HTR-8/SVneo (cell line): ENCODE results near the gene SPEG.
A peak's percentile ranks its signal among the peaks of the same experiment; 100 is the strongest.

Experiments used
- DNase-seq: peaks from one replicate; pipeline ENCODE4 v3.0.0; 2011; ENCODE audit warnings: low spot score, mixed read lengths; ENCODE audit not compliant: insufficient read length
- FAIRE-seq: peaks from 2 replicates; lab custom pipeline; 2011; peaks lifted over from hg19 to GRCh38; lab: Jason Lieb, UNC

Gene SPEG

DNA sequence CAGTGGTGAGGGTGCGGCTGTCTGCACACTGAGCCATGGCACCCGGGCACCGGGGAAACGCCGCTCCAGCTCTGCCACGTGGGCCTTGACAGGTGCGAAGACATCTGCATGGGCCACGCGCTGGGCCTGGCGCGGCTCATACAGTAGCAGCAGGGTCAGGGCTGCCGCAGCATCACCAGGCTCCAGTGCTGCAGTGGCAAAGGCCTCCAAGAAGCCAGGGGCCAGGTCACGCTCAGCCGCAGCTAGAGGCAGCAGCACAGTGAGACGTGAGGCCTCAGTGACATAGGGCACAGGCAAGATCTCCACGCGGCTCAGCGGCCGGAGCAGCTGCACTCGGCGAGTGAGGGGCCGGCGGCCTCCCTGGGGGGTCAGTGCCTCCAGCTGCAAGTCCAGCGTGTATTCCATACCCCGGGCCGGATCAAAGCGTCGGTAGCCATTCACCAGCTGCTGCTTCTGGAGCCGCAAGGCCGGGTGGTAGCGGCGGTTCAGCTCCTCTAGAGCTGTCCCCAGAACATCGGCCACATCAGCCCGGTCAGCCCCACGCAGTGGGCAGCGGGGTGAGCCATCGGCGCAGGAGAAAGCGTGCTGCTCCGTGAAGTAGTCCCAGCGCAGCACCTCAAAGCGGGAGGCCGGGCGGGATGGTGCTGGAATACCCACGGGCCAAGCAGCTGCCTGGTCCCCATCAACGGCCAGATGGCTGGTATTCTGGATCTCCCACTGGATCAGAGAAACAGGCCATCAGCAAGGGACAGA lies 105.5 kb downstream of the SPEG start:
- FAIRE-seq (no peak), DNase-seq (no peak)

DNA sequence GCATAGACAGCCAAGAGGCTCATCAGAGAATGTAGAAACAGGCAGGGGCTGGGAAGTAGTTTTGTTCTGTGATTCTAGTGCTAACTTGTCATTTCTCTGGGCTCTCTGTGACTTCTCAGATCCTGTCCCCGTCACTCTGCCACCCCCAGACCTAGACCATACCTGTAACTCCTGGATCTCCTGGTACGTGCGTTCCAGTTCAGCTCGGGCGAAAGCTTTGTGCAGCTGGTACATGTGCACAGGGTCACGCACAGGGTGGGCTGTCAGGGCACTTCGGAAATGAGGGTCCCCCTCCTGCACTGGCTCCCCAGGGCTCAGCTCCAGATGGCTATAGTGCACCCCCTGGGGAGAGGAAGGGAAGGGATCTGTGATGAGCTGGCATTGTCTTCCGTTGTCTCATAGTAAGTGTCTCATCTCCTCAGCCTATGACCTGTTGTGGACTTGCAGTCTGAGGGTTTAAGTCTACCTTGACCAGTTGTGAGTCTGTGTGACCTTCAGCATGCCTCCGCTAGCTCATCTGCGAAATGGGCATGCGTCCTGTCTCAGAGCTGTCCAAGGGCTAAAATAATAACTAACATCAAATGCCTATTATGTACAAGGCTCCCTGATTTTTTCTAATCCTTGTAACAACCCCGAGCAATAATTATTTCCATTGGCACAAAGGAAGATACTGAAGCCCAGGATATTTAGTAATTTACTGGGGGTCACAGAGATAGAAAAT lies 106.3 kb downstream of the SPEG start:
- no peak for DNase-seq
- peak; percentile 9 for FAIRE-seq

DNA sequence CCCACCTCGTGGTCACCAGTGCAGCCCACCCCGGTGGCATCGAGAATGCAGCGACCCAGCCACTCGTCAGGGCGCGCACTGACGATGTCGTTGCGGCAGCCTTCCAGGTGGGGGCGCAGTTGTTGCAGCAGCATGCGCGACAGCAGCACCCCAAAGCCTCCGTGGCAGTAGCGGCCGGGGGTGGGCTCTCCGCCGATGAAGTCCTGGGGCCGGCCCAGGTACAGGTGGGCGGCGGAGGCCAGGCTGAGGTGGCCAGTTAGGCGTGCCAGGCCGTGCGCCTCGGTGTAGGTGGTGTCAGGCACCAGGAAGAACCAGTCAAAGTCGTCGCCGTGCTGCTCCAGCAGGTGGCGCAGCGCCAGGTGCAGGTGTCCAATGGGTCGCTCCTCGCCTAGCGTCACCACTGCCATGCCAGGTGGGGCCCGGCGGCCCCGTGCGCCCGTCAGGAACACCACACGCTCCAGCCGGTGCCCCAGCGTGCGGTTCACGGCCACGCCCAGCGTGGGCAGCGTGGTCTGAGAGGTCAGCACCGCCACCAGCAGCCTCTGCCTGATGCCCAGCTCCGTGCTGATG lies 107.1 kb downstream of the SPEG start:
- FAIRE-seq (peak; percentile 89), DNase-seq (peak; percentile 75)

DNA sequence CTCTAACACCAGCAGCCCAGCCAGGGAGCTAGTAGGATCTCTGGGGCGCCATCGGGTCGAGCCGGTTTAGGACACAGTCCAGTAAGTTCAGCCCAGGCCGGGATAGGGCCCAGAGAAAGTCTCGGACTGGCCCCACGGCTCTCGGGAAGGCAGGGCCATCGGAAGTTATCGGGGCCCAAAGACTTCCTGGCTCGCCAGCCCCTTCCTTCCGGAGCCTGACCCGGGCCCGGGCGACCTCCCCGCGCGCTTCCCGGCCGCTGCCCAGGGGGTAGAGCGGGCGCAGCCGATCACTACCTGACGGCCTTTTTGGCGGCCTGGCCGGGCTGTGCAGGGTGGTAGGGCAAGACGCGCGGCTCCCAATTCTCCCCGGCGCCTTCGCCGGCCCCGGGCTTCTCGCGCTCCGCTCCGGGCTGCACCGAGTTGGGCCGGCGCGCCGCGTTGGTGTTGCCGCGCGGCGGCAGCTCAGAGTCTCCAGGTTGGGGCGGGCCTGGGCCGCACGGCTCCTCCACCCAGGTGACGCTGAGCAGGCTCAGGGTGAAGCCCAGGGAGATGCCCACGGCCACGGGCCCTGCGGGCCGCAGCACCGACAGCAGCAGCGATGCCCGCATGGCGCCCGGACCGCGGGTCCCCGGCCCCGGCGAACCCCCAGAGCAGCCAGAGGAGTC lies 108.4 kb downstream of the SPEG start:
- DNase-seq (no peak), FAIRE-seq (no peak)

DNA sequence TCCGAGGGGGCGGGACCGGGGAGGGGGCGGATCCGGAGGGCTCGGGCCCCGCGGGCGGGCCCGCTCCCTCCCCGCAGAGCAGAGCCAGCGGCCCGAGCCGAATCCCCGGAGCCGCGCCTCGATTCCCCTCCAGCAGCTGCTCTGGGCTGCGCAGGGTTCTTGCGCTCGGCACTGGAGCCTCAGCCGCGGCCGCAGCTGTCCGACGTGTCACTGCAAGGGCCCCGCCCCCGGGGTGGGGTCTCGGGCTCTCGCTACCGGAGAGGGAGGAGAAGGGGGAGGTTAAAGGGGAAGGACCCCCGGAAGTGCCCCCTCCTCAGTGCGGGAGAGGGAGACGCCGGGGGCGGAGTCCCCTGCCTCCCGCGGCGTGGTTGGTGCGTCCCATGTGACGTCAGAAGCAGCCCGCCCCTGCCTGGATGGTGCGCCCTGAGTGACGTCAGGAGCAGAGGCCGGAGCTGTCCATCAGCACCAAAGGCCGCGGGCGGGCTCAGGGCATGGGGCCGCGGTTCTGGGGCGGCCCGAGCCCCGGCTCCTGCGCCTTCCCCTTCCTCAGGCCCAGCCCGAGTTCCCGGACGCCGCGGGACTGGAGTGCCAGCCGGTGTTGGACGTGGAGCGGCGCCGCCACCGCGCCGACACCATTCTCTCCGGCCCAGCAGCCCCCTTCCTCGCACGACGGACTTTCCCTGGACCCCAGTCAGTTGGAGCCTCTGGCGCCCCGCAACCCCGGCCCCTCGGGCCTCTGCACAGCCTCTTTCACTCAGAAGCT lies 109.1 kb downstream of the SPEG start, which contains the start of the genes CHPF and TMEM198:
TSS of gene CHPF (minus strand) at position 214 of the 763 bp plus-strand sequence. CDS start 271 bp downstream, outside the sequence.
TSS of gene TMEM198 (plus strand) at position 433 of the 763 bp plus-strand sequence. CDS start 700 bp downstream, outside the sequence.
- FAIRE-seq, result peak; percentile 97

DNA sequence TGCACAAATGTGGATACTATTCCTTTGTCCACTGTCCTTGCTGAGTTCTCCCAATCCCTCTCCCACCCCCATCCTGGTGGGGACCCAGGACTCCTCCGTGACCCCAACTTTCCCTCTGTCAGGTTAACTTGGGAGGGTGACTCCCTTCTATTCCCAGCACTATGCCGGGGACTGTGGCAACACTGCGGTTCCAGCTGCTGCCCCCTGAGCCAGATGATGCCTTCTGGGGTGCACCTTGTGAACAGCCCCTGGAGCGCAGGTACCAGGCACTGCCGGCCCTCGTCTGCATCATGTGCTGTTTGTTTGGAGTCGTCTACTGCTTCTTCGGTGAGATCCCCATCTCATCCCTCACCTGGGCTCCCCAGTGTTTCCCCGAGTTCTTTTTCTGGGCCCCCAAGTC lies 109.9 kb downstream of the SPEG start:
- no peak for DNase-seq
- no peak for FAIRE-seq

More for the DNA sequence above, 109.1 kb downstream of the SPEG start, which contains the start of the genes CHPF and TMEM198:
- DNase-seq, result peak; percentile 95

DNA sequence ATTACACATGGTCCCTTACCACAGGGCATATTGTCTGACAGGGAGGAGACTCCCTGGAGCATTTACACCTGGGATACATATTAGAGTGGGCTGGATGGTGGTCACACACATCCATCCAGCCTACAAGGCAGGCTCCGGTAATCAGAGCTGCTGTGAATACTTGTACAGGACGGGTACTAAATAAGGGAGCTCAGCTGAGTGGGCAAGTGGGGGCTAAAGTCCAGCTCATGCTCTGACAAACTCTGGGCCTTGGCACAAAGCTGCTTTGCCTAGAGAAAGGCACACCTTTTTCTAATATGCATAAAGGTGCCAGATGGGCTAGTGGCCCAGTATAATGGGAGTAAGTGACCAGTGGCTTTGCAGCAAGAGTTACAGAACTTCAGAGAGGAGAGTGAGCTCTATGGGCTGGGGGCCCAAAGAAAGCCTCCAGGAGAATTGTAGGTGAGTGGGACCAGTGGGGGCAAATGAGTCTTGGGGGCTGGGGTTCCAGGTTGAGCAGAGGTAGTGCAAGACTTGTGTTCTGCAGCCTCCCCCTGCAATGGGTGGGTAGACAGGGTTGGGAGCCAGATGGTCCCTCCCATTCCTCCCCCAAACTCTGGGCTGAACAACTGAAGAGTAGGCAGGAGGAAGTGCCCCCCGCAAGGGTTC lies 110.8 kb downstream of the SPEG start:
- DNase-seq (no peak), FAIRE-seq (no peak)

DNA sequence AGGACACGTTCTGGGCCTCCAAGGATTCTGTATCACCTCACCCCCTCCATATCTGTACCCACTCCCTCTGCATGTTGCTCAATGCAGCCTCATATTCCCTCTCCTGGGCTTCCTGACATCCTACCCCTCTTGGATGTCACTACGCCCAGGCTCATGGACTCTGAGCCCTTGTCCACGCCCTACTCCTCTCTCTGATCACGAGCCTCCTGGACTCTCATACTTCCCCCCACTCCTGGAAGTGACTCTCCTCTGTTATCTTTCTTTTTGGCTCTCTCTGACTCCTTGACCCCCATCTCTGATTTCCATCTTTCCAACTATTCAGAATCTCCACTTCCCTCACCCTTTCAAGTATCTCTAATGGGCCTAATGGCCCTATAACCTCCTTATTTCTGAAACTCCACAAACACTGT lies 111.3 kb downstream of the SPEG start:
- FAIRE-seq (no peak), DNase-seq (no peak)

DNA sequence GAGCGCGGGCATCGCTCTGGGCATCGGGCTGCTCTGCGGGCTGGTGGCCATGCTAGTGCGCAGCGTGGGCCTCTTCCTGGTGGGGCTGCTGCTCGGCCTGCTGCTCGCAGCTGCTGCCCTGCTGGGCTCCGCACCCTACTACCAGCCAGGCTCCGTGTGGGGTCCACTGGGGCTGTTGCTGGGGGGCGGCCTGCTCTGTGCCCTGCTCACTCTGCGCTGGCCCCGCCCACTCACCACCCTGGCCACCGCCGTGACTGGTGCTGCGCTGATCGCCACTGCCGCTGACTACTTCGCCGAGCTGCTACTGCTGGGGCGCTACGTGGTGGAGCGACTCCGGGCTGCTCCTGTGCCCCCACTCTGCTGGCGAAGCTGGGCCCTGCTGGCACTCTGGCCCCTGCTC lies 113.0 kb downstream of the SPEG start:
- DNase-seq (no peak), FAIRE-seq (no peak)
